Heart left ventricle (tissue), 13 donors: Measurements from ENCODE around the gene LRRC14B.
"Not testable (repeated sequence)": the region's sequence is repeated elsewhere in the genome, so short reads cannot be mapped to it uniquely, and the experiment has no call there.

Experiments
- POLR2A ChIP-seq, 2 donors: fragments of 450-650 bp; IDR thresholded peaks; one replicate each; pipeline ENCODE4 v1.6.1; 2017; ENCODE audit warnings: antibody characterized with exemption in 2 of 2, mild to moderate bottlenecking in 2 of 2, moderate library complexity in 2 of 2
- TF ChIP-seq, protein P1 (sequence below), 12 donors: fragments of 200-600 bp; sonication (generic) in 4 of 12; IDR thresholded peaks; one replicate each; pipeline versions ENCODE4 v1.5.0 to v1.8.0; 2018 to 2022; ENCODE audit warnings: antibody characterized with exemption in 12 of 12, mild to moderate bottlenecking in 5 of 12
- donor health status: ischemic (EF 13 %, LVEDD 7.1; RV severe dilation, severe dysfunction).
- donor health status: DM: no; HTN: yes; CAD: no.
- donor health status: DM: no; HTN: no; CAD: no.
- donor health status: ischemic (EF 25% LVEDD 6.9; RV normal size, moderate dysfunction).
- donor health status: ischemic (EF 25% LVEDD 5.7; RV mildly dilated, moderate dysfunction).
- donor health status: ischemic (EF 35%, LVEDD 5.7; RV mildly dilated, moderate dysfunction).
- donor health status: nonischemic (EF 11% LVEDD 7.7; RV severe dilation, severe dysfunction).
- donor health status: DM: yes; HTN: yes; CAD: no.
- donor health status: PGD.
- donor health status: ischemic (EF 29% LVEDD 5.4; RV normal size, mild dysfunction).
- donor health status: nonischemic (EF 23%, LVEDD 6.1; RV moderate dilation, normal function).

DNA sequence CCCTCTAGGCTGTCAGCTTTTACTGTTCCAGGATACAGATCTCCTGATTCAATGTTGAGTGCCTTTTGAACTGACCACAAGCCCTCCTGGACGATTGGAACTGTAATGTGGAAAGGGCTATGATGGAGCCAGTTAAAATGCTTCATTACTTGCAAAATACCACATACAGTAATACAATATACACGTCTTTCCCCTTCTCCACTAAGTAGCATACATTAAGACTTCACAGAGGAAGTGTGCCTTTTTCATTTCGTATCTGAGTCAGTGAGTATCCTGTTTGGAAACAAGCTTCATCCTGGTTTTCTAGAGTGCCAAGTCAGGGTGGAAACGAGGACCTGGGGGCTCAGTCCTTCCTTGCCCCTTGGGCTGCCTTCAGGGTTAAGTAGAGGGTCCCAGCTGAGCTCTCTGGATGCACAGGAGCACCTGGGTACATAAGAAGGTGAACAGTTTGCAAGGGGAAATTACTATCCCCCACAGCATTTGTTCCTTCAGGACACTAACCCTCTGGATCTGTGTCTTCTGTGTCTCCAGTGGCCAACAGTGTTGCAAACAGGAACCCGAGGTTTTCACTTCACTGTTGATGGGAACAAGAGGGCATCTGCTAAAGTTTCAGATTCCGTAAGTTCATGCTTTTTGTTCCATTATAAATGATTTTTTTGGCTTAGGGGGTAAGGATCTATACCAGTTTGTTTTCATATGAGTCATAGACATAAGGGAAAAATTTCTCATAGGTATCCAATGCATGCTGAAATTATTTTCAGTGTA, 31.8 kb downstream of the LRRC14B start:
- TF ChIP-seq, protein P1, sequence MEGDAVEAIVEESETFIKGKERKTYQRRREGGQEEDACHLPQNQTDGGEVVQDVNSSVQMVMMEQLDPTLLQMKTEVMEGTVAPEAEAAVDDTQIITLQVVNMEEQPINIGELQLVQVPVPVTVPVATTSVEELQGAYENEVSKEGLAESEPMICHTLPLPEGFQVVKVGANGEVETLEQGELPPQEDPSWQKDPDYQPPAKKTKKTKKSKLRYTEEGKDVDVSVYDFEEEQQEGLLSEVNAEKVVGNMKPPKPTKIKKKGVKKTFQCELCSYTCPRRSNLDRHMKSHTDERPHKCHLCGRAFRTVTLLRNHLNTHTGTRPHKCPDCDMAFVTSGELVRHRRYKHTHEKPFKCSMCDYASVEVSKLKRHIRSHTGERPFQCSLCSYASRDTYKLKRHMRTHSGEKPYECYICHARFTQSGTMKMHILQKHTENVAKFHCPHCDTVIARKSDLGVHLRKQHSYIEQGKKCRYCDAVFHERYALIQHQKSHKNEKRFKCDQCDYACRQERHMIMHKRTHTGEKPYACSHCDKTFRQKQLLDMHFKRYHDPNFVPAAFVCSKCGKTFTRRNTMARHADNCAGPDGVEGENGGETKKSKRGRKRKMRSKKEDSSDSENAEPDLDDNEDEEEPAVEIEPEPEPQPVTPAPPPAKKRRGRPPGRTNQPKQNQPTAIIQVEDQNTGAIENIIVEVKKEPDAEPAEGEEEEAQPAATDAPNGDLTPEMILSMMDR (IDR thresholded peaks at IDR 0.05), result not testable (repeated sequence)
- TF ChIP-seq POLR2A (IDR thresholded peaks at IDR 0.05), result not testable (repeated sequence)
